Esophagus muscularis mucosa (tissue), 4 donors: ENCODE data around the gene PICK1. TPM values are rescaled to one million over a fixed set of nuclear protein-coding genes. Genes with fewer than 3 reads are reported as not detected.

Experiments used
- DNase-seq: peaks from one replicate; pipeline ENCODE4 v3.0.0-alpha.2; 2017; ENCODE audit errors: extremely low spot score
- H3K27ac ChIP-seq, 4 donors: fragments of 200-600 bp; sonication (generic); replicated peaks in 1 of 4; 1 replicate in 3 of 4; 2 replicates in 1 of 4; pipeline ENCODE4 v1.5.1; 2016 to 2019; ENCODE audit warnings: mild to moderate bottlenecking in 1 of 4
- H3K27me3 ChIP-seq, 4 donors: fragments of 200-600 bp; sonication (generic); one replicate each; pipeline versions ENCODE4 v1.5.1 to v1.6.0; 2016 to 2019
- H3K36me3 ChIP-seq, 4 donors: fragments of 200-600 bp; sonication (generic); one replicate each; pipeline ENCODE4 v1.5.1; 2016 to 2019
- H3K4me1 ChIP-seq, 4 donors: fragments of 200-600 bp; sonication (generic); one replicate each; pipeline ENCODE4 v1.5.1; 2016 to 2019
- H3K4me3 ChIP-seq, 4 donors: fragments of 200-600 bp; sonication (generic); 1 replicate in 2 of 4; 2 replicates in 2 of 4; pipeline ENCODE4 v1.5.1; 2016 to 2019; ENCODE audit warnings: mild to moderate bottlenecking in 4 of 4, moderate library complexity in 1 of 4
- H3K9me3 ChIP-seq, 4 donors: fragments of 200-600 bp; sonication (generic); 1 replicate in 3 of 4; 2 replicates in 1 of 4; pipeline ENCODE4 v1.5.1; 2016 to 2019
- EP300 ChIP-seq: sonication (generic); formaldehyde crosslinking; IDR thresholded peaks from one replicate; pipeline ENCODE4 v1.6.1; 2017; ENCODE audit warnings: antibody characterized with exemption
- POLR2A ChIP-seq: fragments of 450-650 bp; IDR thresholded peaks from one replicate; pipeline ENCODE4 v1.6.1; 2017; ENCODE audit warnings: antibody characterized with exemption, moderate library complexity, mild to moderate bottlenecking, low read depth
- POLR2AphosphoS5 ChIP-seq, 2 donors: sonication (generic); formaldehyde crosslinking; IDR thresholded peaks; one replicate each; pipeline ENCODE4 v1.6.1; 2017; ENCODE audit warnings: antibody characterized with exemption in 2 of 2
- WGBS: methylation state at CpG from one replicate; pipeline ENCODE4 v1.1.5; 2018; 5-methylcytosine and 5-hydroxymethylcytosine counted together
- intact Hi-C: fragments of 100-400 bp; cut with DNase I; formaldehyde crosslinking; loops from one replicate; pipeline ENCODE4 v1.15.1; 2023
- total RNA-seq, 4 donors: library from RNA; depleted of rRNA; stranded (reverse); fragments of >200 nt; gene quantifications; one replicate each; pipeline versions ENCODE4 v1.1.0 to v1.2.1, GENCODE V29; 2016
- TF ChIP-seq, protein P1 (sequence below), 3 experiments: fragments of 200-600 bp in 2 of 3; fragments of 450-650 bp in 1 of 3; sonication (generic) in 2 of 3; IDR thresholded peaks; one replicate each; pipeline ENCODE4 v1.5.1; 2017 to 2019; ENCODE audit warnings: antibody characterized with exemption in 3 of 3, mild to moderate bottlenecking in 2 of 3, moderate library complexity in 1 of 3

The PICK1 gene
- total RNA-seq, 4 donors from 2014 or later: 23.3 to 36.1 (median 31.1) TPM

DNA sequence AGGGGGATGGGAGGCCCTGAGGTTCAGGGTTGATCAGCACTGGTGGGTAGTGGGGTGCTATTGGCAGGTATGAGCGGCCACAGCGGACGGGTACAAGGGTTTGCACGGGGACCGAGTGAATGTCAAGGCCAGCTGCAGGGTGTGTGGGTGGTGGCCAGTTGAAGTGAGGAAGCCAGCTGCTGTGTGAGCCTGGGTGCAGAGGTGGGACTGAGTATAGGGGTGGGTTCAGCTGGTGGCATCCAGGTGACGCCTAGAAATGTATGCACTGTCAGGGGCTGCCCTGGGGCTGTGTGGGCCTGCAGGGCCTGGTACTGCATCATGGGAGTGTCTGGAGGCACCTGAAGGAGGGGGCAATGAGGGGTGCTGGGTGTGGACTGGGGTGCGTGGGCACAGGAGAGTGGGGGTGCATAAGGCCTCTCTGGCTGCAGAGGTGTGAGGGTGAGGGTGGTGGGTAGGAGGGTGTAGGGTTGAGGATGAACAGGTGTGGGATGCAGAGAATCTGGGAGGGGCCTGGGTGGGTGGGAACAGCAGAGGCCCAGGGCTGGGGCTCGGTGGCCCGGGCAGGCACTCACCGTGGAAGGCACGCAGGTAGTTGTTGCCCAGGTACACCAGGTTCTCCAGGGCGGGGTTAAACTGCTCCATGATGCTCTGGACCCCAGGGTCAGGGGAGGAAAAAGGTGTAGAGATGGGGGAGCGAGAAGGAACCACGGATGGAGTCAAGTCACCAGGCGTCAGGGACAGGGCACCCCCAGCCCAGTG, 51.5 kb downstream of the PICK1 start:
- no peak overlapping the region for H3K27ac ChIP-seq
- no peak for TF ChIP-seq POLR2A
- TF ChIP-seq, protein P1, sequence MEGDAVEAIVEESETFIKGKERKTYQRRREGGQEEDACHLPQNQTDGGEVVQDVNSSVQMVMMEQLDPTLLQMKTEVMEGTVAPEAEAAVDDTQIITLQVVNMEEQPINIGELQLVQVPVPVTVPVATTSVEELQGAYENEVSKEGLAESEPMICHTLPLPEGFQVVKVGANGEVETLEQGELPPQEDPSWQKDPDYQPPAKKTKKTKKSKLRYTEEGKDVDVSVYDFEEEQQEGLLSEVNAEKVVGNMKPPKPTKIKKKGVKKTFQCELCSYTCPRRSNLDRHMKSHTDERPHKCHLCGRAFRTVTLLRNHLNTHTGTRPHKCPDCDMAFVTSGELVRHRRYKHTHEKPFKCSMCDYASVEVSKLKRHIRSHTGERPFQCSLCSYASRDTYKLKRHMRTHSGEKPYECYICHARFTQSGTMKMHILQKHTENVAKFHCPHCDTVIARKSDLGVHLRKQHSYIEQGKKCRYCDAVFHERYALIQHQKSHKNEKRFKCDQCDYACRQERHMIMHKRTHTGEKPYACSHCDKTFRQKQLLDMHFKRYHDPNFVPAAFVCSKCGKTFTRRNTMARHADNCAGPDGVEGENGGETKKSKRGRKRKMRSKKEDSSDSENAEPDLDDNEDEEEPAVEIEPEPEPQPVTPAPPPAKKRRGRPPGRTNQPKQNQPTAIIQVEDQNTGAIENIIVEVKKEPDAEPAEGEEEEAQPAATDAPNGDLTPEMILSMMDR (IDR thresholded peaks at IDR 0.05): no peak
- no peak for TF ChIP-seq EP300
- TF ChIP-seq POLR2AphosphoS5 (IDR thresholded peaks at IDR 0.05): no peak
- H3K4me3 ChIP-seq: no peak overlapping the region
- DNase-seq: no peak
- H3K4me1 ChIP-seq: peaks cover 0 to 13% (median 2%) of the 10 kb centered on the region in 4 donors
- H3K9me3 ChIP-seq: no peaks in the 10 kb centered on the region
- H3K27me3 ChIP-seq: no peaks in the 10 kb centered on the region
- H3K36me3 ChIP-seq: peaks cover 0 to 22% (median 7%) of the 10 kb centered on the region in 4 donors
- 91% methylated on average over 15 of the region's 15 CpGs for WGBS
- intact Hi-C loops: loop anchor here (5.0 kb wide), 1 partner anchor 41 kb away; no protein-coding TSS in a partner anchor

DNA sequence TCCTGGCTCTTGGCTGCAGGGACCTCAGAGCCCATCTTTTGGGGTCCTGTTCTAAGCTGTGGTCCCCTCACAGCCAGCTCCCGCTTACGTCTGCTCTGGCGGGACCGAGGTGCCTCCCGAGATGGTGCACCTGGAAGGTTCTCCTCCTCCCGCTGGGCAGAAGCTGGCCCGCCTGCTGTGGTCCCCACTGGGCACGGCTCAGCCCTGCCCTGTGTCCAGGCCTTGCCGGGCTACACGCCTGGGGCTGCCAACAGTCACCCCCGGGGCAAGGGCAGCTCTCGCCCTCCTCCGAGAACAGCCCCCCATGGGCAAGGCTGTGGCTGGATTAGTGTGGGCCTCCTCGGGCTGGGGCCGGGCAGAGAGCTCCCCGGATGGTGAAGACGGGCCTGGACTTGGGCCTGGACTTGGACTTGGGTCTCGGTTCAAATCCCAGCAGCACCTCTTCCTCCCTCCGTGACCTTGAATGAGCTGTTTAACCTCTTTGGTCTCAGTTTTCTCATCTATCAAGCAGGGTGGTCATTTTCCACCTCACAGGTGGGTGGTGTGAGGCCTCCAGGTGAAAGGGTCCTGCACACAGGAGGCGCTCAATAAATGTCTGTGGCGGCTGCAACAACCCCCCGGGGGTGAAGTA, 52.3 kb downstream of the PICK1 start:
- peaks cover 2 to 16% (median 6%) of the 10 kb centered on the region in 4 donors for H3K4me1 ChIP-seq
- WGBS: 93% methylated on average over 15 of the region's 22 CpGs
- H3K9me3 ChIP-seq: no peaks in the 10 kb centered on the region
- no peak overlapping the region for H3K4me3 ChIP-seq
- H3K36me3 ChIP-seq: peaks cover 0 to 22% (median 7%) of the 10 kb centered on the region in 4 donors
- H3K27ac ChIP-seq: no peak overlapping the region
- DNase-seq: no peak
- intact Hi-C loops: loop anchor here (5.0 to 10.0 kb wide), 2 partner anchors 42 to 125 kb away; no protein-coding TSS in a partner anchor
- H3K27me3 ChIP-seq: no peaks in the 10 kb centered on the region
- TF ChIP-seq EP300: no peak
- no peak for TF ChIP-seq POLR2AphosphoS5 (IDR thresholded peaks at IDR 0.05)
- TF ChIP-seq POLR2A: no peak
- TF ChIP-seq, protein P1 (IDR thresholded peaks at IDR 0.05): no peak

DNA sequence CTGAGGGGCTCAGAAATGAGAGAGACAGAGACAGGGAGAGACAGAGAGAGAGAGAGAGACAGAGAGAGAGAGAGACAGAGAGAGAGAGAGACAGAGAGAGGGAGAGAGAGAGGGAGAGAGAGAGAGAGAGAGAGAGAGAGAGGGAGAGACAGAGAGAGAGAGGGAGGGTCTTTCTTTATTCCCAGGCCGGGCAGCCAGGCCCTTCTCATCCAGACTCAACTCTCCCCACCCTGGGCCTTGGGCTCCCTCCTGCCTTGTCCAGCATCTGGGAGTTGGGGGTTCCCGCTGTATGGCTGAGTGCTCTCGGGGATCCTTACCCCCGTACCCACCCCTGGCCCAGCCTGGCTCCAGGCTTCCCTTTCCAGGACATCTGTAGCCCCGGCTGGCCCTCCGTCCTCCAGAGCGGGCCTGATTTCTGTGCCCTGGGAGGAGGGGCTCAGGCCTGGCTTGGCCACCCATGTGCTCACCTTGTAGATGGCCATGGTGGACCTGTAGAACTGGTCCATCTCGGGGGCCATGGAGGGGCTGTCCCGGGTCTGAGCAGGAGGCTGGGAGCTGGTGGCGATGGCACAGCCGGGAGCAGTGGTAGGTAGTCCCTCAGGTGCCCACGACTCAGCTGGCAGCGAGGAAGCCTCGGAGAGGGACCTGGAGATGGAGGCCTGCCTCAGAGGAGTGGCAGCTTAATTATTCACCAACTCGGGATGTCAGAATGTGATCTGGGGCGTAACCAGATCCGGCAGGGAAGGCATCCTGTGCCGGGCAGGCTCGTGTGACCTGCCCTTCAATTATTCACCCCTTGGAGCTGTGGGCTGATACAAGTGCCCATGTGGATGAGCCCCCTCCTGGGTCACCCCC, 53.0 kb downstream of the PICK1 start, which contains the start of gene BAIAP2L2:
Gene BAIAP2L2 (minus strand): TSS at position 677 of the 855 bp plus-strand sequence. CDS start 159 bp downstream, at position 518.
- no peak for DNase-seq
- H3K27me3 ChIP-seq: no peaks in the 10 kb centered on the region
- no peak within 1 kb of the TSS for H3K4me3 ChIP-seq
- H3K27ac ChIP-seq: no peak within 1 kb of the TSS
- H3K4me1 ChIP-seq: peaks cover 7 to 21% (median 12%) of the 10 kb centered on the region in 4 donors
- intact Hi-C loops: loop anchor here (10.0 kb wide), 1 partner anchor 125 kb away; no protein-coding TSS in a partner anchor
- WGBS: 83% methylated on average over 16 of the region's 19 CpGs
- TF ChIP-seq, protein P1 (IDR thresholded peaks at IDR 0.05): no peak
- no peak for TF ChIP-seq POLR2AphosphoS5 (IDR thresholded peaks at IDR 0.05)
- no peak for TF ChIP-seq POLR2A
- H3K36me3 ChIP-seq: peaks cover 0 to 22% (median 7%) of the 10 kb centered on the region in 4 donors
- no peaks in the 10 kb centered on the region for H3K9me3 ChIP-seq
